K562 (cell line): ENCODE data around the gene MARK4. TPM values are rescaled to one million over a fixed set of nuclear protein-coding genes. Genes with fewer than 3 reads are reported as not detected.

Experiments used
- BCOR ChIP-seq: fragments of 450-650 bp; IDR thresholded peaks from 2 replicates; pipeline ENCODE4 v1.6.1; 2016
- E2F3 ChIP-seq: fragments of 250-450 bp; sonication (Bioruptor Pico); IDR thresholded peaks from 2 replicates; pipeline ENCODE4 v1.4.0; 2020; ENCODE audit warnings: mild to moderate bottlenecking
- EGR1 ChIP-seq: fragments of 450-650 bp; conservative IDR thresholded peaks from 2 replicates; pipeline ENCODE4 v1.6.1; 2017; ENCODE audit warnings: mild to moderate bottlenecking
- ELF1 ChIP-seq: fragments of 200-800 bp; sonication (Bioruptor generic); IDR thresholded peaks from 2 replicates; pipeline ENCODE4 v1.6.1; 2016; ENCODE audit warnings: missing genetic modification characterization, missing compliant biosample characterization
- JUN ChIP-seq, 2 experiments: sonication (generic) in 1 of 2; formaldehyde crosslinking in 1 of 2; IDR thresholded peaks; 2 replicates each; pipeline versions ENCODE4 v1.6.1 to v1.8.0; 2012 to 2022; ENCODE audit warnings: borderline replicate concordance in 2 of 2, mild to moderate bottlenecking in 2 of 2, improper control_type of control experiment in 1 of 2, low read depth in 1 of 2, low read length in 1 of 2, missing genetic modification reagents in 1 of 2
- NR1H2 ChIP-seq: sonication (generic); formaldehyde crosslinking; IDR thresholded peaks from 2 replicates; pipeline ENCODE4 v1.4.0; 2020; ENCODE audit warnings: mild to moderate bottlenecking, missing genetic modification reagents
- RAD51 ChIP-seq: fragments of 450-650 bp; IDR thresholded peaks from 2 replicates; pipeline ENCODE4 v1.7.1; 2016; ENCODE audit warnings: low read depth, mild to moderate bottlenecking, borderline replicate concordance
- RBM15 ChIP-seq: fragments of 200-400 bp; formaldehyde crosslinking; IDR thresholded peaks from 2 replicates; pipeline ENCODE4 v1.6.1; 2018; ENCODE audit warnings: mild to moderate bottlenecking, low read length, moderate library complexity; ENCODE audit not compliant: insufficient read depth
- RCOR1 ChIP-seq, 2 experiments: IDR thresholded peaks; 2 replicates each; pipeline ENCODE4 v1.6.1; 2012; ENCODE audit warnings: low read depth in 2 of 2, low read length in 2 of 2, borderline replicate concordance in 1 of 2, improper control_type of control experiment in 1 of 2
- TAF9B ChIP-seq: fragments of 450-650 bp; IDR thresholded peaks from 2 replicates; pipeline ENCODE4 v1.6.1; 2018; ENCODE audit warnings: mild to moderate bottlenecking; ENCODE audit not compliant: partially characterized antibody
- XRCC4 ChIP-seq: IDR thresholded peaks from one replicate; pipeline ENCODE4 v1.6.1; 2011; ENCODE audit not compliant: insufficient read depth, insufficient read length; ENCODE audit errors: extremely low read depth
- ZKSCAN1 ChIP-seq: fragments of 150-350 bp; IDR thresholded peaks from 2 replicates; pipeline ENCODE4 v1.6.1; 2016; ENCODE audit warnings: low read depth, low read length
- polyA plus RNA-seq, 8 experiments: library from polyadenylated mRNA; depleted of rRNA in 4 of 8; stranded (reverse) in 5 of 8; unstranded in 3 of 8; fragments of >200 nt; fragmentation: Nextera tagmentation in 2 of 8; fragmentation: Illumina TruSeq in 1 of 8; extraction: Ambion mirVana in 2 of 8; extraction: Trizol in 1 of 8; gene quantifications; 2 replicates each; pipeline versions ENCODE4 v1.2.1 to v1.2.3, GENCODE V29; 2011 to 2014; ENCODE audit warnings: inconsistent platforms in 1 of 8, missing spikeins in 1 of 8
- total RNA-seq, 7 experiments: library from RNA; depleted of rRNA in 6 of 7; stranded (reverse); fragments of >200 nt in 6 of 7; fragmentation: Illumina TruSeq in 2 of 7; extraction: Trizol in 2 of 7; gene quantifications; 2 replicates each; pipeline versions ENCODE4 v1.2.1 to v1.2.3, GENCODE V29; 2011 to 2021; ENCODE audit warnings: low replicate concordance in 1 of 7
- TF ChIP-seq, protein P1 (sequence below): fragments of 250-450 bp; sonication (Bioruptor Pico); IDR thresholded peaks from 2 replicates; pipeline ENCODE4 v1.5.0; 2021; ENCODE audit warnings: mild to moderate bottlenecking, borderline replicate concordance
- TF ChIP-seq, protein P2 (sequence below): fragments of 450-650 bp; IDR thresholded peaks from 2 replicates; pipeline ENCODE4 v1.6.1; 2016; ENCODE audit warnings: antibody characterized with exemption
- TF ChIP-seq, protein P3 (sequence below), 2 experiments: fragments of 250-450 bp in 1 of 2; fragments of 450-650 bp in 1 of 2; sonication (Bioruptor Pico) in 1 of 2; IDR thresholded peaks; 2 replicates each; pipeline versions ENCODE4 v1.6.1 to v1.8.0; 2016 to 2021; ENCODE audit warnings: mild to moderate bottlenecking in 2 of 2, moderate library complexity in 2 of 2, missing compliant biosample characterization in 1 of 2, missing genetic modification characterization in 1 of 2
- TF ChIP-seq, protein P4 (sequence below): IDR thresholded peaks from 2 replicates; pipeline ENCODE4 v1.6.1; 2012; ENCODE audit warnings: low read depth, low read length, improper control_type of control experiment, borderline replicate concordance
- TF ChIP-seq, protein P5 (sequence below): fragments of 450-650 bp; conservative IDR thresholded peaks from 2 replicates; pipeline ENCODE4 v1.6.1; 2016; ENCODE audit warnings: missing genetic modification characterization, low read depth, mild to moderate bottlenecking, missing compliant biosample characterization, moderate library complexity
- TF ChIP-seq, protein P6 (sequence below): fragments of 450-650 bp; formaldehyde crosslinking; IDR thresholded peaks from 2 replicates; pipeline ENCODE4 v1.4.0; 2022; ENCODE audit warnings: missing genetic modification characterization

The MARK4 gene
- total and polyA plus RNA-seq, 9 of the 15 experiments (the other 6 are each of a cell fraction or from before 2014, with no cell fraction given) = 0.52 to 29.4 (median 8.6) TPM

DNA sequence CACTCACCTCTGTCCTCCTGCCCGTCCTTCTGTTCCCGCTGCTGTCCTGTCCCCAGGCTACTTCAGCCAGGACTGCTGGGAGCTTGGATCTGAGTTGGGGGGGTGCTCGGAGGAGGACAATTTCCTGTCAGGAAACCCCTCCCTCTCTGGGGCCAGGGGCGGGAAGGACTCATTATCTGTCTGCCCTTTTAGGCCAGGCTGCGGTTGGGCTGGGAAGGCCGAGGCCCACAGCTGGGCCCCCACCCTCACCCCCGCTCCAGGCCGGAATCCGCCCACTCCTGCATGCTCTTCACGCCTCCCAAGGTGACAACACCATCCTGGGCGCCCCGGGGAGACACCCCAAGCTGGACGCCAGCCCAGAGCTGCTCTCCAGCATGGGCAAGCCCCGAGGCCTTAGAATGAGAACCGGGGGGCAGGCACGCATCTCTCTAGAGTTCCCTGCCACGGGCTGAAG lies 5.7 kb upstream of the MARK4 start, which contains the start of gene EXOC3L2 (continued):
- TF ChIP-seq RBM15 = no peak
- no peak for TF ChIP-seq ELF1
- TF ChIP-seq, protein P1, sequence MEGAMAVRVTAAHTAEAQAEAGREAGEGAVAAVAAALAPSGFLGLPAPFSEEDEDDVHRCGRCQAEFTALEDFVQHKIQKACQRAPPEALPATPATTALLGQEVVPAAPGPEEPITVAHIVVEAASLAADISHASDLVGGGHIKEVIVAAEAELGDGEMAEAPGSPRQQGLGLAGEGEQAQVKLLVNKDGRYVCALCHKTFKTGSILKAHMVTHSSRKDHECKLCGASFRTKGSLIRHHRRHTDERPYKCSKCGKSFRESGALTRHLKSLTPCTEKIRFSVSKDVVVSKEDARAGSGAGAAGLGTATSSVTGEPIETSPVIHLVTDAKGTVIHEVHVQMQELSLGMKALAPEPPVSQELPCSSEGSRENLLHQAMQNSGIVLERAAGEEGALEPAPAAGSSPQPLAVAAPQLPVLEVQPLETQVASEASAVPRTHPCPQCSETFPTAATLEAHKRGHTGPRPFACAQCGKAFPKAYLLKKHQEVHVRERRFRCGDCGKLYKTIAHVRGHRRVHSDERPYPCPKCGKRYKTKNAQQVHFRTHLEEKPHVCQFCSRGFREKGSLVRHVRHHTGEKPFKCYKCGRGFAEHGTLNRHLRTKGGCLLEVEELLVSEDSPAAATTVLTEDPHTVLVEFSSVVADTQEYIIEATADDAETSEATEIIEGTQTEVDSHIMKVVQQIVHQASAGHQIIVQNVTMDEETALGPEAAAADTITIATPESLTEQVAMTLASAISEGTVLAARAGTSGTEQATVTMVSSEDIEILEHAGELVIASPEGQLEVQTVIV = no peak
- peak; percentile 5; the same call in 1 of the 2 replicates for TF ChIP-seq BCOR
- TF ChIP-seq, protein P2, sequence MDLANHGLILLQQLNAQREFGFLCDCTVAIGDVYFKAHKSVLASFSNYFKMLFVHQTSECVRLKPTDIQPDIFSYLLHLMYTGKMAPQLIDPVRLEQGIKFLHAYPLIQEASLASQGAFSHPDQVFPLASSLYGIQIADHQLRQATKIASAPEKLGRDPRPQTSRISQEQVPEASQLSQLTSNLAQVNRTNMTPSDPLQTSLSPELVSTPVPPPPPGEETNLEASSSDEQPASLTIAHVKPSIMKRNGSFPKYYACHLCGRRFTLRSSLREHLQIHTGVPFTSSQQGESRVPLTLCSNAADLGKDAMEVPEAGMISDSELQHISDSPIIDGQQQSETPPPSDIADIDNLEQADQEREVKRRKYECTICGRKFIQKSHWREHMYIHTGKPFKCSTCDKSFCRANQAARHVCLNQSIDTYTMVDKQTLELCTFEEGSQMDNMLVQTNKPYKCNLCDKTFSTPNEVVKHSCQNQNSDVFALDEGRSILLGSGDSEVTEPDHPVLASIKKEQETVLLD = no peak
- TF ChIP-seq, protein P3, sequence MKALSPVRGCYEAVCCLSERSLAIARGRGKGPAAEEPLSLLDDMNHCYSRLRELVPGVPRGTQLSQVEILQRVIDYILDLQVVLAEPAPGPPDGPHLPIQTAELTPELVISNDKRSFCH (CRISPR knock-in tag; IDR thresholded peaks at IDR 0.05) = no peak
- TF ChIP-seq, protein P3 (tag; IDR thresholded peaks at IDR 0.05) = peak; percentile 97
- no peak for TF ChIP-seq TAF9B
- TF ChIP-seq, protein P4, sequence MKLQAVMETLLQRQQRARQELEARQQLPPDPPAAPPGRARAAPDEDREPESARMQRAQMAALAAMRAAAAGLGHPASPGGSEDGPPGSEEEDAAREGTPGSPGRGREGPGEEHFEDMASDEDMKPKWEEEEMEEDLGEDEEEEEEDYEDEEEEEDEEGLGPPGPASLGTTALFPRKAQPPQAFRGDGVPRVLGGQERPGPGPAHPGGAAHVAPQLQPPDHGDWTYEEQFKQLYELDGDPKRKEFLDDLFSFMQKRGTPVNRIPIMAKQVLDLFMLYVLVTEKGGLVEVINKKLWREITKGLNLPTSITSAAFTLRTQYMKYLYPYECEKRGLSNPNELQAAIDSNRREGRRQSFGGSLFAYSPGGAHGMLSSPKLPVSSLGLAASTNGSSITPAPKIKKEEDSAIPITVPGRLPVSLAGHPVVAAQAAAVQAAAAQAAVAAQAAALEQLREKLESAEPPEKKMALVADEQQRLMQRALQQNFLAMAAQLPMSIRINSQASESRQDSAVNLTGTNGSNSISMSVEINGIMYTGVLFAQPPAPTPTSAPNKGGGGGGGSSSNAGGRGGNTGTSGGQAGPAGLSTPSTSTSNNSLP = no peak
- no peak for TF ChIP-seq NR1H2
- no peak for TF ChIP-seq RAD51
- TF ChIP-seq ZKSCAN1 = no peak
- TF ChIP-seq EGR1 = peak; percentile 97
- TF ChIP-seq, protein P5, sequence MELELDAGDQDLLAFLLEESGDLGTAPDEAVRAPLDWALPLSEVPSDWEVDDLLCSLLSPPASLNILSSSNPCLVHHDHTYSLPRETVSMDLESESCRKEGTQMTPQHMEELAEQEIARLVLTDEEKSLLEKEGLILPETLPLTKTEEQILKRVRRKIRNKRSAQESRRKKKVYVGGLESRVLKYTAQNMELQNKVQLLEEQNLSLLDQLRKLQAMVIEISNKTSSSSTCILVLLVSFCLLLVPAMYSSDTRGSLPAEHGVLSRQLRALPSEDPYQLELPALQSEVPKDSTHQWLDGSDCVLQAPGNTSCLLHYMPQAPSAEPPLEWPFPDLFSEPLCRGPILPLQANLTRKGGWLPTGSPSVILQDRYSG = no peak
- no peak for TF ChIP-seq JUN (IDR thresholded peaks at IDR 0.05; ENCODE audit: borderline replicate concordance, low read depth, low read length)
- TF ChIP-seq JUN (CRISPR knock-in tag; IDR thresholded peaks at IDR 0.05; ENCODE audit: borderline replicate concordance) = no peak
- TF ChIP-seq E2F3 (CRISPR knock-in tag) = no peak
- peak in 1 of 2 experiments; percentile 75; a peak in 2 of 4 replicates for TF ChIP-seq RCOR1 (IDR thresholded peaks at IDR 0.05; ENCODE audit: borderline replicate concordance in 1 of 2, low read depth in 2 of 2, low read length in 2 of 2)
- TF ChIP-seq, protein P6, sequence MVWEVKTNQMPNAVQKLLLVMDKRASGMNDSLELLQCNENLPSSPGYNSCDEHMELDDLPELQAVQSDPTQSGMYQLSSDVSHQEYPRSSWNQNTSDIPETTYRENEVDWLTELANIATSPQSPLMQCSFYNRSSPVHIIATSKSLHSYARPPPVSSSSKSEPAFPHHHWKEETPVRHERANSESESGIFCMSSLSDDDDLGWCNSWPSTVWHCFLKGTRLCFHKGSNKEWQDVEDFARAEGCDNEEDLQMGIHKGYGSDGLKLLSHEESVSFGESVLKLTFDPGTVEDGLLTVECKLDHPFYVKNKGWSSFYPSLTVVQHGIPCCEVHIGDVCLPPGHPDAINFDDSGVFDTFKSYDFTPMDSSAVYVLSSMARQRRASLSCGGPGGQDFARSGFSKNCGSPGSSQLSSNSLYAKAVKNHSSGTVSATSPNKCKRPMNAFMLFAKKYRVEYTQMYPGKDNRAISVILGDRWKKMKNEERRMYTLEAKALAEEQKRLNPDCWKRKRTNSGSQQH (CRISPR knock-in tag) = no peak
- TF ChIP-seq XRCC4 = no peak
